Measurements from ENCODE around the gene VPS18.

VPS18 gene

DNA sequence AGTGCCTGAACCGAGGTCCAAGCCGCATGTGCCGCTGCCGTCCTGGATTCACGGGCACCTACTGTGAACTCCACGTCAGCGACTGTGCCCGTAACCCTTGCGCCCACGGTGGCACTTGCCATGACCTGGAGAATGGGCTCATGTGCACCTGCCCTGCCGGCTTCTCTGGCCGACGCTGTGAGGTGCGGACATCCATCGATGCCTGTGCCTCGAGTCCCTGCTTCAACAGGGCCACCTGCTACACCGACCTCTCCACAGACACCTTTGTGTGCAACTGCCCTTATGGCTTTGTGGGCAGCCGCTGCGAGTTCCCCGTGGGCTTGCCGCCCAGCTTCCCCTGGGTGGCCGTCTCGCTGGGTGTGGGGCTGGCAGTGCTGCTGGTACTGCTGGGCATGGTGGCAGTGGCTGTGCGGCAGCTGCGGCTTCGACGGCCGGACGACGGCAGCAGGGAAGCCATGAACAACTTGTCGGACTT lies 42.0 kb downstream of the VPS18 start:
- no peak for TF ChIP-seq CTCF (IDR thresholded peaks at IDR 0.05; ENCODE audit: low read length, missing control alignments)
- no peak for DNase-seq (ENCODE audit: low read depth)
- H3K4me3 ChIP-seq (replicated peaks; ENCODE audit: low read depth, low read length), result no peak overlapping the region

DNA sequence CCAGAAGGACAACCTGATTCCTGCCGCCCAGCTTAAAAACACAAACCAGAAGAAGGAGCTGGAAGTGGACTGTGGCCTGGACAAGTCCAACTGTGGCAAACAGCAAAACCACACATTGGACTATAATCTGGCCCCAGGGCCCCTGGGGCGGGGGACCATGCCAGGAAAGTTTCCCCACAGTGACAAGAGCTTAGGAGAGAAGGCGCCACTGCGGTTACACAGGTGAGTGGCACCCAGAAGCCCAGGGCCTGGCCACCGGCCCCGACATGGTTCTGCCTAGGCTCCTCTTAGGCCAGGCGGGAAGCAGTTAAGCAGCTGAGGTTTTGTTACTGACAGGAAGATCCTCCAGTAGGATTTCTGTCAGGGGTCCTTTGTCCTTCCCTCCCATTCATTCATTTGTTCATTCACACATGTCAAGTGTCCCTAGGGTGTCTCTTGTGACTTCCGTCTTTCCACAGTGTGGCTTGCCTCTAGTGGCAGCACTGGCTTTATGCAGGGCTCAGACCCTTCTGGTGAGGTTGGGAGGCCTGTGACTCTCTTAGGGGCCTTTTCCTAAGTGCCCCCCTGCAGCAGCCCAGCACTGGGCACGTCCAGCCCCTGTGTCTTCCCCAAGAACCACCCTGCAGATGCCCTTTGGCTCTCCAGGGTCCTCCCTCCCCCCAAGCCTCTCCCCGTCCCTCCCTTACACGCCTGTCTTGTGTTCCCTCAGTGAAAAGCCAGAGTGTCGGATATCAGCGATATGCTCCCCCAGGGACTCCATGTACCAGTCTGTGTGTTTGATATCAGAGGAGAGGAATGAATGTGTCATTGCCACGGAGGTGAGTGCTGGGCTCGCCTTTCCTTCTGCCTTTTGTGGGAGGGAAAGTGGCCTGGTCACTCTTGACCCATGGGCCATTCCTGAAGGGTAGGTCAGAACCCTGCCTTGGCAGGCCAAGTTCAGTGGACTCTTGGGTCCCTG lies 42.7 kb downstream of the VPS18 start:
- DNase-seq (ENCODE audit: low read depth), result peak; percentile 24
- TF ChIP-seq CTCF (IDR thresholded peaks at IDR 0.05; ENCODE audit: low read length, missing control alignments), result peak; percentile 6
- H3K4me3 ChIP-seq (replicated peaks; ENCODE audit: low read depth, low read length), result no peak overlapping the region

- peak; percentile 12 for TF ChIP-seq CTCF (IDR thresholded peaks at IDR 0.05; ENCODE audit: low read length, missing control alignments)
- no peak overlapping the region for H3K4me3 ChIP-seq (replicated peaks; ENCODE audit: low read depth, low read length)
- no peak for DNase-seq (ENCODE audit: low read depth)
Measured at GRCh38 chr15:40937762-40938535, 43.7 kb downstream of the VPS18 start.

DNA sequence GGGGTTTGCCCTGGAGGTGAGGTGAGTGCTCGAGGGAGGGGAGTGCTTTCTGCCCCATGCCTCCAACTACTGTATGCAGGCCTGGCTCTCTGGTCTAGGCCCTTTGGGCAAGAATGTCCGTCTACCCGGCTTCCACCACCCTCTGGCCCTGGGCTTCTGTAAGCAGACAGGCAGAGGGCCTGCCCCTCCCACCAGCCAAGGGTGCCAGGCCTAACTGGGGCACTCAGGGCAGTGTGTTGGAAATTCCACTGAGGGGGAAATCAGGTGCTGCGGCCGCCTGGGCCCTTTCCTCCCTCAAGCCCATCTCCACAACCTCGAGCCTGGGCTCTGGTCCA lies 44.3 kb downstream of the VPS18 start:
- no peak for DNase-seq (ENCODE audit: low read depth)
- no peak overlapping the region for H3K4me3 ChIP-seq (replicated peaks; ENCODE audit: low read depth, low read length)
- TF ChIP-seq CTCF (IDR thresholded peaks at IDR 0.05; ENCODE audit: low read length, missing control alignments), result no peak

- H3K4me3 ChIP-seq (replicated peaks; ENCODE audit: low read depth, low read length), result no peak overlapping the region
- no peak for DNase-seq (ENCODE audit: low read depth)
- no peak for TF ChIP-seq CTCF (IDR thresholded peaks at IDR 0.05; ENCODE audit: low read length, missing control alignments)
Measured at GRCh38 chr15:40940296-40940801, 46.1 kb downstream of the VPS18 start.

DNA sequence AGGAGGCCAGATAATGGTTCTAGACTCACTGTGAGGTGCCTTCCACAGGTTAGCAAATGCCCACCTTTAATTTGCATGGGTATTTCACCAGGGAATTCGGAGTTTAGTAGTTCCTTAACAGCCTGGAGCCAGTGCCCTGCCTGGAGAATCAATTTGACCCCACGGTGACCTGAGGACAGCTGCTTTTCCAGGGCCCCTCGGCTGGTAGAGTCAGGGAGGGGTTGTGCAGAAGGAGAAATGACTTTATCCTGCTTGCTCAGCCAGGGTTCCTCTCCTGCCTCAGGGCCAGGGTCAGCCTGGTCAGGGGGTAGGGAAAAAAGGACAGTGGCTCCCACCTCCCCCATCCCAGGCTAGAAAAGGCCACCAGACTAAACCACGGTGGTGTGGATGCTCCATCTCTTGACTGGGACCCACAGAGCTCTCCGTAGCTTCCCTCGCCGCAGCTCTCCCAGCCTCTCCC lies 46.8 kb downstream of the VPS18 start:
- H3K4me3 ChIP-seq (replicated peaks; ENCODE audit: low read depth, low read length), result peak overlapping the region; percentile 36
- no peak for DNase-seq (ENCODE audit: low read depth)
- no peak for TF ChIP-seq CTCF (IDR thresholded peaks at IDR 0.05; ENCODE audit: low read length, missing control alignments)
